ENCODE results near the gene STPG3. TPM values are rescaled to one million over a fixed set of nuclear protein-coding genes. Genes with fewer than 3 reads are reported as not detected.
A peak's percentile ranks its signal among the peaks of the same experiment; 100 is the strongest.
"Not testable (repeated sequence)": the region's sequence is repeated elsewhere in the genome, so short reads cannot be mapped to it uniquely, and the experiment has no call there.

Gene STPG3
- total RNA-seq, 1 donor from 2014 or later, result 0.31 TPM

GRCh38 chr9:137240841-137241489, 10.1 kb upstream of the STPG3 start, which contains the start of gene TUBB4B:
TUBB4B (plus strand) TSS chr9:137241287; CDS start chr9:137241361, 74 bp downstream.
- peak; percentile 2 for TF ChIP-seq CTCF (conservative IDR thresholded peaks at IDR 0.05)
- peak within 1 kb of the TSS; percentile 99 for H3K27ac Mint-ChIP-seq
- no peaks in the 10 kb centered on the region for H3K9me3 Mint-ChIP-seq
- H3K4me1 Mint-ChIP-seq (ENCODE audit: unreplicated experiment), result peaks cover 26% of the 10 kb centered on the region
- H3K27me3 Mint-ChIP-seq, result peaks cover 4% of the 10 kb centered on the region
- H3K4me3 Mint-ChIP-seq, result peak within 1 kb of the TSS; percentile 98
- peak; percentile 99 for DNase-seq (ENCODE audit: extremely low spot score, unreplicated experiment)
- H3K36me3 Mint-ChIP-seq, result peaks cover 17% of the 10 kb centered on the region

GRCh38 chr9:137241490-137242268, 9.4 kb upstream of the STPG3 start:
- Mint-ChIP-seq H3K36me3 (peaks cover 17% of the 10 kb centered on the region), H3K27ac (peak overlapping the region; percentile 99), H3K4me1 (ENCODE audit: unreplicated experiment) (peaks cover 26% of the 10 kb centered on the region), H3K9me3 (no peaks in the 10 kb centered on the region), H3K4me3 (peak overlapping the region; percentile 89), H3K27me3 (peaks cover 4% of the 10 kb centered on the region)
- no peak for DNase-seq (ENCODE audit: extremely low spot score, unreplicated experiment)
- TF ChIP-seq CTCF (conservative IDR thresholded peaks at IDR 0.05), result no peak

GRCh38 chr9:137242269-137243203, 8.6 kb upstream of the STPG3 start:
- Mint-ChIP-seq H3K36me3 (peaks cover 17% of the 10 kb centered on the region), H3K4me1 (ENCODE audit: unreplicated experiment) (peaks cover 29% of the 10 kb centered on the region), H3K4me3 (peak overlapping the region; percentile 89), H3K9me3 (no peaks in the 10 kb centered on the region), H3K27me3 (peaks cover 4% of the 10 kb centered on the region), H3K27ac (peak overlapping the region; percentile 86)
- no peak for TF ChIP-seq CTCF (conservative IDR thresholded peaks at IDR 0.05)
- no peak for DNase-seq (ENCODE audit: extremely low spot score, unreplicated experiment)

GRCh38 chr9:137243266-137243625, 7.8 kb upstream of the STPG3 start:
- H3K27ac Mint-ChIP-seq; H3K27me3 Mint-ChIP-seq; H3K9me3 Mint-ChIP-seq; DNase-seq (ENCODE audit: extremely low spot score, unreplicated experiment): not testable (repeated sequence)
- H3K36me3 Mint-ChIP-seq, result peaks cover 17% of the 10 kb centered on the region
- H3K4me1 Mint-ChIP-seq (ENCODE audit: unreplicated experiment), result peaks cover 31% of the 10 kb centered on the region
- peak overlapping the region; percentile 89 for H3K4me3 Mint-ChIP-seq

GRCh38 chr9:137243626-137244485, 7.2 kb upstream of the STPG3 start:
- Mint-ChIP-seq H3K27ac (peak overlapping the region; percentile 51), H3K9me3 (no peaks in the 10 kb centered on the region), H3K27me3 (peaks cover 4% of the 10 kb centered on the region), H3K4me3 (peak overlapping the region; percentile 89), H3K36me3 (peaks cover 17% of the 10 kb centered on the region), H3K4me1 (ENCODE audit: unreplicated experiment) (peaks cover 30% of the 10 kb centered on the region)
- no peak for TF ChIP-seq CTCF (conservative IDR thresholded peaks at IDR 0.05)
- DNase-seq (ENCODE audit: extremely low spot score, unreplicated experiment), result no peak

All from type B pancreatic cell (in vitro differentiated cells).